Germinal center (tissue), 1 donor: ENCODE measurements around the gene PRDM2.
"Not testable (repeated sequence)": the region's sequence is repeated elsewhere in the genome, so short reads cannot be mapped to it uniquely, and the experiment has no call there.

Experiments used
- DNase-seq: peaks from one replicate; pipeline ENCODE4 v3.0.0; 2012; ENCODE audit warnings: mixed read lengths, low spot score

Gene PRDM2

GRCh38 chr1:13699936-13700520 is at the start of gene PRDM2:
Gene PRDM2, plus strand, starts transcription at chr1:13700188. Its CDS starts 15,418 bp downstream, at chr1:13715606.
- DNase-seq, result peak; percentile 70

DNA sequence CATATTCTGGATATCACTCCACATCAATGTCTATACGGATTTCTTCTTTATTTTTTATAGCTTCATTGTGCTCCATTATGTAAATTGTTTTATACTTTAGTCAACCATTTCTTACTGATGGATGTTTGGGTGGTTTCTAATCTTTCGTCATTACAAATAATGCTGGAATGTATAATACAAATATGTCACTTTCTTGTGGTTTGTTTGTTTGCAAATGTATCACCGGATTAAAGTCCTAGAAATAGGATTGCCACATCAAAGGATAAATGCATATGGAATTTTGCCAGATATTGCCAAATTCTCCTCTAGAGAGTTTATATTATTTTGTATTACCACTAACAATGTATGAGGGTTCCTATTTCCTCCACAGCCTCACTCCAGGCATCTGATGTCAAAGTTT is 48.7 kb upstream of the PRDM2 start:
- DNase-seq, result no peak

DNA sequence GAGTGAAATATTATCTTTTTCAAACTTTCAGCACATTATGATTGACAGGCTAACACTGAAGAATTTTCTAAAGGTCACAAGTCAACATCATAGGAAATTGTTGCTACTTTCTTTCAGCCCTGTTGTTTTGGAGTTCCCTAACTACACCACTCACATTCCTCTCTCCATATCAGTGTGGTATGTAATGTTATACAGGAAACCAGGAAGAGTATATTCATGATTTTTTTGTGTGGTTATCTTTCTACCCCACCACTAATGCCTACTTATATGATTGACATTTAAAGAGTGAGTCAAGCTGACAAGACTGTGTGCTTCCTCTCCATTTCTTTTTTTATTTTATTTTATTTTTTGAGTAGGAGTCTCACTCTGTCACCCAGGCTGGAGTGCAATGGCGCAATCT is 47.8 kb upstream of the PRDM2 start:
- no peak for DNase-seq

DNA sequence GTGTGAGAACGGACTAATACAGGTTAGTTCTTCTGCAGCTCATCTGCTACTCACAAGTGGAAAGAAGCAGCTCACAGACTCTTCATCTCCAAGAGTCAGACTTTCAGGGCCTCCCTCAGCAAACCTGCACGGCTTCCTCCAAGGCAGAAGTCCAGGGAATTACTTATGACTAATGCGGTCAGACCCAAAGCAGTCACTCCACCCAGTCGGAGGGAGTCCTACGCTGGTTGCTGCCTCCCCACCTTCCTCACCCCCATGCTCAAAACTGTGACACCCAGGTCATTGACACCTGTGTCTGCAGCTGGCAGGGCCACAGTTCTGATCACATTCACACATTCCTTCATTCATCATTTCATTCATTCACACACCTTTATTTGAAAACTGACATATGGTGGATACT is 38.4 kb upstream of the PRDM2 start:
- DNase-seq, result no peak

DNA sequence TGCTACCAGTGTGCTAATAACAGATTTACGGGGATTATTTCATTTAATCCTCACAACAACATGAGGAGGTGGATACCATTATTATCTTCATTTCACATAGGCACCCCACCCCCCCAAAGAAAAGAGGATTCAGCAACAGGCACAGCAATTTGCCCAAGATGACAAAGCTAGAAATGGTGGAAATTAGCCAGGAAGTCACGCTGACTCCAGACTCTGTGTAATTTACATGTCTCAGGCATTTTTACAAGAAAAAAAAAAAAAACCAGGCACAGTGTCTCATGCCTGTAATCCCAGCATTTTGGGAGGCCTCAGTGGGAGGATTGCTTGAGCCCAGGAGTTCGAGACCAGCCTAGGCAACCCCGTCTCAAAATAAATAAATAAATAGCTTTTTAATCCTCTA is 37.5 kb upstream of the PRDM2 start:
- DNase-seq, result no peak

DNA sequence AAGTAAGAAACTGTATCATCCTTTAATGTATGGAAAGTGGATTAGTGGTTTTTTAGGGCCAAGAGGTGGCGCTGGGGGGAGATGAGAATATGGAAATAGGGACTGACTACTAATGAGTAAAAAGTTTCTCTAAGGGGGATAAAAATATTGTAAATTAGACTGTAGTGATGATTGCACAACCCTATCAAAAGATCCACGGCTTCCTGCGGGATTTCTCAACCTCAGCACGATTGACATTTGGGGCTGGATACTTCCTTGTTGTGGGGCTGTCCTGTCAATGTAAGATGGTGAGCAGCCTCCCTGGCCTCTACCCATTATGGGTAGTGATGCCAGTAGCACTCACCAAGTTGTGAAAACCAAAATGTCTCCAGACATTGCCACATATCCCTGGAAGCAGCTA is 36.0 kb upstream of the PRDM2 start:
- DNase-seq, result no peak

DNA sequence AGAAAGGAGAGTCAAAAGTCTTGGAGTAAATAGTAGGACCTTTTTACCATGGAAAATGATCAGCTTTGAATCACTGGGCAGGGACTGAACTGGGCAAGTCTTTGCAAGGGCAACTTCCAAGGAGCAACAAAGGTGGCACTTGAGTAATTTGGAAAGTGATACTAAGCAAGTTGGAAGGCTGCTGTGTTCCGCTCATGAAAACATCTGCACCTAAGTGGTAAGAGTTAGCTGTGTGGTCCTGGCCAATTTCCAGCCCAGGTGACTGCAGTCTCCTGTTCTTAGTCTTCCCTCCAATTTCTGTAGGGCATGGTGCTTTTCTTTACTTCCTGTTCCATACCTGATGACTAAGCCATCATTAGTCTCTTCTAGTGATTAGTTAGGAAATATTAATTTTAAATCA is 35.5 kb upstream of the PRDM2 start:
- no peak for DNase-seq

- peak; percentile 61 for DNase-seq
Measured at GRCh38 chr1:13666317-13666716, 33.7 kb upstream of the PRDM2 start.

GRCh38 chr1:13667691-13668090 is 32.3 kb upstream of the PRDM2 start:
- peak; percentile 77 for DNase-seq

GRCh38 chr1:13674377-13674776 is 25.6 kb upstream of the PRDM2 start:
- DNase-seq, result peak; percentile 14

DNA sequence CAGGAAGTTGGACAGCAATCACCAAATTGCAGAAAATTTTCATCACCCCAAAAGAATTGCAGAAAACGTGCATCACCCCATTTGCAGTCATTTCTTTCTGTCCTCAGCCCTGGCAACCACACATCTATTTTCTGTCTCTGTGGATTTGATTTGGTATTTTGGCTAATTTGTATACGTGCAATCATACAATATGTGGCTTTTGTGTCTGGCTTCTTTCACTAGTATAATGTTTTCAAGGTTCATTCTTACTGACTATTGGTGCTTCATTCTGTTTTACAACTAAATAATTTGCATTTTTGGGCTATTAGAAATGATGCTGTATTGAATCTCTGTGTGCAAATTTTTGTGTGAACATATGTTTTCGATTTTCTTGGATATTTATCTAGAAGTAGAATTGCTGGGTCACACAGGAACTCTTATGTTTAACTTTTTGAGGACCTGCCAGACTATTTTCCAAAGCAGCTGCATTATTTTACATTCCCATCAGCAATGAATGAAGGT is 24.8 kb upstream of the PRDM2 start:
- DNase-seq, result no peak

DNA sequence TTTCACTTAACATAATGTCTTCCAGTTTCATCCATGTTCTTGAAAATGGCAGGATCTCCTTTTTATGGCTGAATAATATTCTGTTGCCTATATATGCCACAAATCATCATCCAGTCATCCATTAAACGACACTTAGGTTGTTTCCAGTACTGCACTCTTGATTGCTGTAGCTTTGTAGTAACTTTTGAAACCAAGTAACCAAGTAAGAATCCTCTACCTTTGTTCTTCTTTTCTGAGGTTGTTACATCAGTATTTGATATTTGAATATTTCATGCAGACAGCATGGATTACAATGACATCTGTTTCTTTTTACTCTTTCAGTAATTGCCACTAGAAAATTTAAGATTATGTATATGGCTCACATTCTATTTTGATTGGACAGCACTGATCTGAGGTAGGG is 22.1 kb upstream of the PRDM2 start:
- no peak for DNase-seq

GRCh38 chr1:13679651-13680050 is 20.3 kb upstream of the PRDM2 start:
- DNase-seq, result no peak

- not testable (repeated sequence) for DNase-seq
Measured at GRCh38 chr1:13680609-13681008, 19.4 kb upstream of the PRDM2 start.

DNA sequence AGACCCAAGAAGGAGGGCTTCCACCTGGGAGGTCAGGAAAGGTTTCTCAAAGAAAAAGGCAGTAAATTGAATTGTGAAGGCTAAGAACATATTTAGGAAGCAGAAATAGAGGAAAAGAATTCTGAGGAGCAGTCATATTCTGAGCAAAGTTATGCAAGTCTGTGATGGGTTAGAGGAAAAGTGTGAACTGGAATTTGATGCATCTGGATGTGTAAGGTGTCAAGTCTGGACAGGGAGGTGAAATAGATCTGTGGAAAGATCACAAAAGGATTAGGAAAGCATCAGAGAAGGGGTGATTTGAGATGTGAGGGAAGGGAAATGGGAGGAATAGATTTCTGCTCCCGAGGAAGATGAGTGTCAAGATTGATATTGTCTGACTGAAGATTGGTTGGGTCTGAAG is 18.1 kb upstream of the PRDM2 start:
- DNase-seq, result no peak

- DNase-seq, result no peak
Measured at GRCh38 chr1:13682444-13682843, 17.5 kb upstream of the PRDM2 start.

DNA sequence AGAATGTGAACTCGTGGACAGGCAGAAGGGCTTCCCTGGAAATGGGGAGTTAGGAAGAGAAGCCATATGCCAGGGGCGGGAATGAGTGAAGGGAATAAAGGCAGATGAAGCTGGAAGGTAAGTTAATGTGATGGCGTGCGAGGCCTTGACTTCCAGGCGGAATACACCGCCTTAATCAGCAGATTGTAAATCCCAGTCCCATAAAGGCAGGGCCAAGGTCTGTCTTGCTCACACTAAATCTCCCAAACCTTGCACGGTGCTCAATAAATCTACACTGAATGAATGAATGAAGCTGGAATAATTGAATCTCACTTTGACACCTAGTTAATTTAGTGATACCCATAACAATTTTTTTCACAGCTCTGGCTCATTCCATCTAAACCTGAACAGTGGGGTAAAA is 16.8 kb upstream of the PRDM2 start:
- DNase-seq, result no peak

DNA sequence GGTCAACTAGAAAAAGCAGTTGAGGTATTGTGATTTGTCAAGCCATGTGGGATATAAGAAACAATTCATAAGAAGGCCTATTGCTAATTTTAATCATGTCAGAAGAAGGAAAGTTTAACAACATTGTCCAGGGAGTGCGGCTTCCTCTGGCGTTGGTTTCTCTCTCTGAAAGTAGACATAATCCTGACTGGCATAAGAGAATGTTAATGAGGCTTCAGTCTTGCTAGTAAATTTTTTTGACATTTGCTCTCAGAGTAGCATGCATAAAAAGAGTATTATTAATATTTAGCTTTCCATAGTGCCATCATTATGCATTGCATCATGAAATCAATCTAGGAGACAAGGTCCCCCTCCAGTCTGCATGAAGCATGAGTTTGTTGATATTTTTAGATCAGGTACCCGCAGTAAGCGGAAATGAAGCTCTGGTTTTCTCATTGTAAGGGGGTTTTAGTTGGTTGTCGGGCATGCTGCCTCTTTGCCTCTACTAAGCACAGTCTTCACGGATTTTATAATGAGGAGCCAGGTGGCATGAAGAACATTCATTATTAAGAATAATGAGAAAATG is 12.8 kb upstream of the PRDM2 start:
- peak; percentile 20 for DNase-seq

DNA sequence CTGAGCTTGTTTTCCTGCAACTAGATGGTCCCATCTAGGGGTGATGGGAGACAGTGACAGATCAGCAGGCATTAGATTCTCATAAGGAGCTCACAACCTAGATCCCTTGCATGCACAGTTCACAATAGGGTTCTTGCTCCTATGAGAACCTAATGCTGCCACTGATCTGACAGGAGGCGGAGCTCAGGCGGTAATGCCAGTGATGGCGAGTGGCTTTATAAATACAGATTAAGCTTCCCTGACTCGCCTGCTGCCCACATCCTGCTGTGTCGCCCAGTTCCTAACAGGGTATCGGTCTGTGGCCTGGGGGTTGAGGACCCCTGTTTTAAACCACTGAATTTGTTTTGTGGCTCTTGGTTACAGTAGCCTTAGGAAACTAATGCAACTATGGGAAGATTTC is 6.9 kb upstream of the PRDM2 start:
- not testable (repeated sequence) for DNase-seq

GRCh38 chr1:13694886-13695684 is 4.9 kb upstream of the PRDM2 start:
- DNase-seq, result no peak

GRCh38 chr1:13697738-13698137 is 2.2 kb upstream of the PRDM2 start:
- DNase-seq, result no peak

GRCh38 chr1:13699510-13699909 is 478 bp upstream of the PRDM2 start:
- no peak for DNase-seq

DNA sequence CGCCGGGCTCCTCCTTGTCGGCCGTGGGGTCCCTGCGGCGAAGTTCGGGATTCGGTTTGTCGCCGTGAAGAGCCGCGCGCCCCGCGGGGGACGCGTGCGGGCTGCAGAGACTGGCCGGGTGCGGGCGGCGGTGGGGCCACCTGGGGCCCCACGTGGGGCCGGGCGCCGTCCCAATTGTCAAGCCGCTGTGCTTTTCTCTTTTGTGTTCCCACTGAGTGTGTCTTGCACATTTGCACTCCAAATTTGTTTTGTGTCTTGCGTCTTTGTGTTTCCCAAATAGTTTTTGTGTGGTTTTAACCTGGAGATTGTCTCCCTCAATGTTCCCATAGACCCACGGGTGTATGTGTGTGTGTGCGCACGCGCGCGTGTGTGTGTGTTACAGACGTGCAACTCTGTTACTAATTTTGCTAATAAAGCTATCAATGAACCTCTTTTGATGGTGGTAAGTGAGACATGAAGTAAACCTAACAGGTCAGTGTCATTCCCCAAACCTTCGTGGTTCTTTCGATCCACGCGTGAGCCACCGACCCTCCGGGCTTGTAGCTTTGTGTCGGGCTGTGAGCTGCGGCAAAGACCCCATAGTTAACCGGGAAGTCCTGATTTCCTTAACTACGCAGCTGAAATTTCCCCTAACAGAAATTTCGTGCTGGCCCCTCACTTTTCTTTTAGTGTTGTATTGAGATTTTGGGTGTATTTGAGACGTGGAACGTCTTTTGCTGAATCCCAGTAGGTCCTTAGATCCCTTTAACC is 708 bp downstream of the PRDM2 start:
- peak; percentile 74 for DNase-seq
